ENCODE measurements around the gene OR51S1.

- TF ChIP-seq, protein P1, sequence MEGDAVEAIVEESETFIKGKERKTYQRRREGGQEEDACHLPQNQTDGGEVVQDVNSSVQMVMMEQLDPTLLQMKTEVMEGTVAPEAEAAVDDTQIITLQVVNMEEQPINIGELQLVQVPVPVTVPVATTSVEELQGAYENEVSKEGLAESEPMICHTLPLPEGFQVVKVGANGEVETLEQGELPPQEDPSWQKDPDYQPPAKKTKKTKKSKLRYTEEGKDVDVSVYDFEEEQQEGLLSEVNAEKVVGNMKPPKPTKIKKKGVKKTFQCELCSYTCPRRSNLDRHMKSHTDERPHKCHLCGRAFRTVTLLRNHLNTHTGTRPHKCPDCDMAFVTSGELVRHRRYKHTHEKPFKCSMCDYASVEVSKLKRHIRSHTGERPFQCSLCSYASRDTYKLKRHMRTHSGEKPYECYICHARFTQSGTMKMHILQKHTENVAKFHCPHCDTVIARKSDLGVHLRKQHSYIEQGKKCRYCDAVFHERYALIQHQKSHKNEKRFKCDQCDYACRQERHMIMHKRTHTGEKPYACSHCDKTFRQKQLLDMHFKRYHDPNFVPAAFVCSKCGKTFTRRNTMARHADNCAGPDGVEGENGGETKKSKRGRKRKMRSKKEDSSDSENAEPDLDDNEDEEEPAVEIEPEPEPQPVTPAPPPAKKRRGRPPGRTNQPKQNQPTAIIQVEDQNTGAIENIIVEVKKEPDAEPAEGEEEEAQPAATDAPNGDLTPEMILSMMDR (IDR thresholded peaks at IDR 0.05), result no peak
- TF ChIP-seq POLR2A (IDR thresholded peaks at IDR 0.05), result no peak
Measured at GRCh38 chr11:4809246-4809645, 39.8 kb downstream of the OR51S1 start.

All from thyroid gland (tissue), 4 donors.